IMR-90 (cell line): ENCODE data around the gene ACVR1B. TPM values are rescaled to one million over a fixed set of nuclear protein-coding genes. Genes with fewer than 3 reads are reported as not detected.

Experiments
- ATAC-seq: fragments of 200-7000 bp; cut with Tn5 transposase; 2 replicates; pipeline ENCODE4 v1.9.1; 2020; ENCODE audit warnings: low read depth, mild to moderate bottlenecking, moderate library complexity
- BruUV-seq: library from RNA; stranded (reverse); fragments of 400-500 nt; replicated peaks from 2 replicates; lab custom pipeline; 2021; lab: Mats Ljungman, UMichigan
- CTCF ChIA-PET: fragments of 300-600 bp; formaldehyde crosslinking; extraction: SDS; loops from one replicate; lab custom pipeline; 2021; ENCODE audit warnings: antibody characterized with exemption; lab: Yijun Ruan, JAX
- POLR2A ChIA-PET: fragments of 300-600 bp; sonication (Branson Sonifier 250); formaldehyde crosslinking; loops from one replicate; lab custom pipeline; 2022; ENCODE audit warnings: antibody characterized with exemption; ENCODE audit not compliant: unreplicated experiment; lab: Charles Lee
- DNase-seq: peaks from one replicate; pipeline ENCODE4 v3.0.0; 2013
- H2AFZ ChIP-seq: replicated peaks from 2 replicates; pipeline ENCODE3; 2013; ENCODE audit warnings: low read length, mild to moderate bottlenecking; ENCODE audit not compliant: poor library complexity
- H2AK5ac ChIP-seq: 2 replicates; pipeline ENCODE4 v1.6.1; 2013; ENCODE audit warnings: low read depth, low read length, inconsistent platforms
- H2AK9ac ChIP-seq: replicated peaks from 2 replicates; pipeline ENCODE3; 2013; ENCODE audit warnings: mild to moderate bottlenecking, low read depth, low read length, moderate library complexity; ENCODE audit not compliant: poor library complexity
- H2BK120ac ChIP-seq: 2 replicates; pipeline ENCODE4 v1.6.1; 2013; ENCODE audit warnings: low read depth, low read length, inconsistent platforms
- H2BK15ac ChIP-seq: 3 replicates; pipeline ENCODE4 v1.6.1; 2013; ENCODE audit warnings: low read depth, low read length, inconsistent platforms
- H2BK20ac ChIP-seq: 2 replicates; pipeline ENCODE4 v1.6.1; 2013; ENCODE audit warnings: low read depth, mild to moderate bottlenecking, inconsistent platforms, low read length, moderate library complexity
- H2BK5ac ChIP-seq: 2 replicates; pipeline ENCODE4 v1.6.1; 2013; ENCODE audit warnings: mild to moderate bottlenecking, low read depth, low read length, inconsistent platforms; ENCODE audit not compliant: poor library complexity, severe bottlenecking
- H3K14ac ChIP-seq: replicated peaks from 2 replicates; pipeline ENCODE4 v1.6.1; 2013; ENCODE audit warnings: low read depth, low read length, inconsistent platforms
- H3K18ac ChIP-seq: 2 replicates; pipeline ENCODE4 v1.6.1; 2013; ENCODE audit warnings: low read depth, low read length, control low read depth
- H3K23ac ChIP-seq: 2 replicates; pipeline ENCODE4 v1.6.1; 2013; ENCODE audit warnings: low read depth, low read length, inconsistent platforms
- H3K27ac ChIP-seq: 2 replicates; pipeline ENCODE4 v1.5.1; 2013; ENCODE audit warnings: mild to moderate bottlenecking, control low read depth, low read length; ENCODE audit not compliant: insufficient read depth
- H3K27me3 ChIP-seq: 2 replicates; pipeline ENCODE4 v1.6.1; 2013; ENCODE audit warnings: low read length; ENCODE audit not compliant: control insufficient read depth, insufficient read depth
- H3K36me3 ChIP-seq: 2 replicates; pipeline ENCODE4 v1.6.1; 2013; ENCODE audit warnings: low read length, mixed read lengths; ENCODE audit not compliant: control insufficient read depth, insufficient read depth
- H3K4ac ChIP-seq: 2 replicates; pipeline ENCODE4 v1.6.1; 2013; ENCODE audit warnings: low read depth, low read length, inconsistent platforms
- H3K4me1 ChIP-seq: 2 replicates; pipeline ENCODE4 v1.6.1; 2013; ENCODE audit warnings: low read length, mixed read lengths; ENCODE audit not compliant: control insufficient read depth, insufficient read depth
- H3K4me2 ChIP-seq: 2 replicates; pipeline ENCODE4 v1.6.1; 2013; ENCODE audit warnings: low read depth, mild to moderate bottlenecking, control low read depth, low read length, moderate library complexity
- H3K4me3 ChIP-seq: 2 replicates; pipeline ENCODE4 v1.5.1; 2013; ENCODE audit warnings: low read depth, mild to moderate bottlenecking, control low read depth, low read length, moderate library complexity; ENCODE audit not compliant: insufficient read depth
- H3K56ac ChIP-seq: 2 replicates; pipeline ENCODE4 v1.6.1; 2013; ENCODE audit warnings: low read length, inconsistent platforms; ENCODE audit not compliant: insufficient read depth; ENCODE audit errors: extremely low read depth
- H3K79me1 ChIP-seq, 2 experiments: 2 replicates each; pipeline ENCODE4 v1.6.1; 2013; ENCODE audit warnings: low read length in 2 of 2, inconsistent platforms in 1 of 2, low read depth in 1 of 2
- H3K9ac ChIP-seq: 2 replicates; pipeline ENCODE4 v1.6.1; 2013; ENCODE audit warnings: low read depth, low read length, control low read depth
- H3K9me1 ChIP-seq: 2 replicates; pipeline ENCODE4 v1.6.1; 2013; ENCODE audit warnings: low read length, inconsistent platforms; ENCODE audit not compliant: insufficient read depth
- H3K9me3 ChIP-seq: 2 replicates; pipeline ENCODE4 v1.6.1; 2013; ENCODE audit warnings: low read length; ENCODE audit not compliant: control insufficient read depth, insufficient read depth
- H4K20me1 ChIP-seq: 2 replicates; pipeline ENCODE4 v1.6.1; 2013; ENCODE audit warnings: low read length, inconsistent platforms; ENCODE audit not compliant: insufficient read depth
- H4K5ac ChIP-seq: 2 replicates; pipeline ENCODE4 v1.6.1; 2013; ENCODE audit warnings: mild to moderate bottlenecking, low read depth, low read length, control low read depth
- H4K8ac ChIP-seq, 2 experiments: 2 replicates each; pipeline ENCODE4 v1.6.1; 2013; ENCODE audit warnings: low read depth in 2 of 2, low read length in 2 of 2, control low read depth in 1 of 2, inconsistent platforms in 1 of 2
- H4K91ac ChIP-seq: 2 replicates; pipeline ENCODE4 v1.6.1; 2013; ENCODE audit warnings: low read depth, low read length, inconsistent platforms; ENCODE audit not compliant: insufficient read depth
- CHD1 ChIP-seq: IDR thresholded peaks from 2 replicates; pipeline ENCODE4 v1.6.1; 2012; ENCODE audit warnings: low read depth, low read length, improper control_type of control experiment
- WGBS, 2 experiments: methylation state at CpG; one replicate each; pipeline versions ENCODE4 v1.1.5 to v1.1.7; 2013; ENCODE audit warnings: missing lambda C conversion rate in 2 of 2; ENCODE audit not compliant: insufficient read length in 1 of 2; ENCODE audit errors: extremely low coverage in 2 of 2; 5-methylcytosine and 5-hydroxymethylcytosine counted together
- dilution Hi-C: fragments of 300-500 bp; cut with HindIII; formaldehyde crosslinking; loops from one replicate; pipeline ENCODE4 v1.14.3; 2018; ENCODE audit warnings: low sequenced_read_pairs; ENCODE audit not compliant: unreplicated experiment
- in situ Hi-C: fragments of 300-500 bp; cut with MboI; formaldehyde crosslinking; loops from 3 replicates; pipeline ENCODE4 v1.14.3; 2019; ENCODE audit warnings: low sequenced_read_pairs, inconsistent platforms, mixed read lengths
- intact Hi-C: fragments of 100-400 bp; cut with micrococcal nuclease; formaldehyde crosslinking; loops from 2 replicates; pipeline ENCODE4 v1.10.0; 2022
- polyA plus RNA-seq, 3 experiments: library from polyadenylated mRNA; depleted of rRNA; stranded (reverse); fragments of >200 nt; gene quantifications; 2 replicates each; pipeline ENCODE4 v1.2.3, GENCODE V29; 2012; ENCODE audit warnings: low replicate concordance in 1 of 3
- total RNA-seq: library from RNA; depleted of rRNA; stranded (reverse); fragments of >200 nt; gene quantifications from 2 replicates; pipeline ENCODE4 v1.2.3, GENCODE V29; 2012

ACVR1B gene
- total and polyA plus RNA-seq, 2 of the 4 experiments (the other 2 are of a cell fraction) = 5.7 to 13.6 TPM

DNA sequence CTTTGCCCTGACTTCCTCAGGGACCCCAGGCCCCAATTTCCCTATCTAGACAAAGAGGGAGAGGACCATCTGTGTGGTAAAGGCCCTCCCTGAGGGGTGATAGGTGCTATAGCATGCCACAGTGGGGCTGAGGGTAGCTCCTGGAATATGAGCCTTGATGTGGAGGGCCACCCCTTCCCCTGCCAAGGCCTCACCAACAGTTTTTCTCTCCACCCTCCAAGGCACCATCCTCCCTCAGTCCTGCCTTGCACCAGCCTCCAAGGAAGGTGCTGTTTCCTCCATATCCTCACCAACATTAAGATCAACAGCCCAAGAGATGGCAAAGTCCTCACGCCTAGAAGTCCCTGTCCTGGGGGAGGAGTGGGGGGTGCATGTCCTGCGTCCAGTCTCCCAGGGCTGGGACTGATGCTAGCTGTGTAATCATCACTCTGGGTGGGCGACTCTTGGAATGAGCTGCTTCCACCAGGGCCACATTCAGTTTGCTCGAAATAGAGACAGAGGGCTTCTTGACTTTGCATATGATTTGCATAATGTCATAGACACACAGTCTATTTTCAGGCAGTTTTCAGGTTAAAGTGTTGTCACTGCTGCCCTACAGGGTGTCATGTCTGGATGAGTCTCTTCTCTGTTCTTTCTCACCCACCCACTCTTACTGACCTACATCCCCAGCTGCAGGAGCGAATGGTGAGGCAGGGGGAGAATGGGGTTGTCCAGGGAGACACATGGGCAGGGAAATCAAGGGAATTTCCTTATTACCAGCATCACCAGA lies 26.8 kb upstream of the ACVR1B start:
- WGBS, 2 experiments = 100% methylated on average over 1 of the region's 5 CpGs; no CpG with 5 or more reads in 1 of the 2 experiments
- H2BK20ac ChIP-seq = no peak overlapping the region; the same call in 1 of the 2 replicates
- no peak overlapping the region for H3K56ac ChIP-seq
- no peak overlapping the region for H2BK15ac ChIP-seq
- H3K14ac ChIP-seq = no peak overlapping the region
- H2AFZ ChIP-seq = no peak overlapping the region
- ATAC-seq (no peak), DNase-seq (no peak)
- H4K5ac ChIP-seq = no peak overlapping the region
- no peak overlapping the region; the same call in 1 of the 2 replicates for H3K4ac ChIP-seq
- no TSS peak for BruUV-seq
- no peaks in the 10 kb centered on the region for H3K9me3 ChIP-seq
- no peak overlapping the region for H3K4me2 ChIP-seq
- no peaks in the 10 kb centered on the region for H4K20me1 ChIP-seq
- intact Hi-C loops (no loop called here), dilution Hi-C loops (no loop called here), in situ Hi-C loops (no loop called here)
- H3K27ac ChIP-seq = no peak overlapping the region
- CTCF ChIA-PET = no interaction called here
- no peak overlapping the region; the same call in 1 of the 2 replicates for H4K91ac ChIP-seq
- H3K4me3 ChIP-seq = no peak overlapping the region
- H3K9me1 ChIP-seq = peaks cover 14% of the 10 kb centered on the region; the same call in 1 of the 2 replicates
- no peak for TF ChIP-seq CHD1
- POLR2A ChIA-PET = no interaction called here
- H3K18ac ChIP-seq = no peak overlapping the region
- no peak overlapping the region for H3K9ac ChIP-seq
- no peaks in the 10 kb centered on the region for H3K27me3 ChIP-seq
- 0 out of 2 replicates have a peak overlapping the region, but pooled peaks have one; percentile 6 for H2BK120ac ChIP-seq
- H4K8ac ChIP-seq = no peak overlapping the region
- no peak overlapping the region for H2AK9ac ChIP-seq
- H3K79me1 ChIP-seq = no peaks in the 10 kb centered on the region; a peak in 1 of 4 replicates
- no peaks in the 10 kb centered on the region for H3K36me3 ChIP-seq
- H3K23ac ChIP-seq = 0 out of 2 replicates have a peak overlapping the region, but pooled peaks have one; percentile 7
- H3K4me1 ChIP-seq = peaks cover 10% of the 10 kb centered on the region
- no peak overlapping the region for H2BK5ac ChIP-seq
- H2AK5ac ChIP-seq = no peak overlapping the region; the same call in 1 of the 2 replicates
